HG03159 (cell line): ENCODE measurements around the gene GAA.
"Not testable (repeated sequence)": the region's sequence is repeated elsewhere in the genome, so short reads cannot be mapped to it uniquely, and the experiment has no call there.

Experiments
- ATAC-seq: cut with Tn5 transposase; IDR thresholded peaks from one replicate; pipeline ENCODE4 v1.9.1; 2021; ENCODE audit warnings: mild to moderate bottlenecking, moderate library complexity; ENCODE audit not compliant: unreplicated experiment

The GAA gene

DNA sequence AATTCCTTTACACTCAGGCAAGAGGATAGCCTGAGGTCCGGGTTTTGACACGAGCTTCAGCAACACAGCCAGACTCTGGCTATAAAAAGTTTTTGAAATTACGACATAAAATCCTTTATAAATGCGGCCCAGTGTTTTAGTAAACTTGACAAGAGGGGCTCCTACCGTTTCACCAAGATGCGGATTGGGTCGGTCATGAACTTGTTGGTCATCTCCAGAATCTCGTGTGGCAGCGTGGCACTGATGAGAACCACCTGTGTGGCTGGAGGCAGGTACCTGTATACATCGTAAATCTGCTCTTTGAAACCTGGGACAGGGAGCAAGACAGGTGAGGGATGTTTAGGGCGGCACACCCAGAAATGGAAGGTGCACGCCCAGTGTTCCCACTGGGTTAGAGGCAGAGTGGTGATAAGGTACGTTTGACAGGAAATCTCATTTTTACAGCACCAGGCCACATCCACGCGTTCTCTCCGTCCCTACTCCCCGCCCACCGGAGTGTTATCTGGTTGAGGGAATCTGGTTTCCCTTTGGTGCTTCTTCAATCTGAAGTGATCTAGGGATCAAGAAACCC, 37.6 kb downstream of the GAA start:
- no peak for ATAC-seq

DNA sequence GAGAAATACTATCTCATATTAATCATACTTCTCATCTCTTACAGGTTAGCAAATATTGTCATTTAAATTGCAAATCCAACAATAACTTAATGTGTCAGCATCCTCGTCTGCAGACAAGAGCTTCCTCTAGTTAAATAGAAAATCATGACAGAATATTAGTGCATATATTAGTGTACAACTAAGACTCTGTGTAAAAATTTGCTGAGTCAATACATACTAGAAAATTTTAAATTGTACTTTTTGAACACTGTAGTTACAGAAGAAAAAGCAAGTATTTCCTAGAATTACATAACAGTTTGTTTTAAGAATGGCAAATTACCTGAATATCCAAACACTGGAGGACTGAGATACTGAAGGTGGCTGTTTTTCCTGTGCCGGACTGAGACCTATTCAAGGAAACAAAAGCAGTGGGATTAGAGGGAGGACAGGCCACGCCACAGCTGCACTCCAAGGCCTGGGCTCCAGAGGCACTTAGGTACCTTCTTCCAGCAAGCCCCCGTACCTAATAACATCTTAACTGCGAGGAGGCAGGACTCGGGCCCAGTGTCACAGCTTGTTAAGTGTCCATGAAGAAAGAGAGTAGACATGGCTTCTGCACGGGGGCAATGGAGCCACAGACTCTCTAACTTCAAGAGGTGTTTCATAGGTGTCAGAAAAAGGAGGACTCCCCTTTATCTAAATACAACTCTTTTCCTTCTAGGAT, 40.2 kb downstream of the GAA start:
- ATAC-seq: no peak

- ATAC-seq: no peak
These were observed 41.5 kb downstream of the GAA start for GRCh38 chr17:80142929-80143328.

- no peak for ATAC-seq
These were observed 44.0 kb downstream of the GAA start for GRCh38 chr17:80145076-80146075.

DNA sequence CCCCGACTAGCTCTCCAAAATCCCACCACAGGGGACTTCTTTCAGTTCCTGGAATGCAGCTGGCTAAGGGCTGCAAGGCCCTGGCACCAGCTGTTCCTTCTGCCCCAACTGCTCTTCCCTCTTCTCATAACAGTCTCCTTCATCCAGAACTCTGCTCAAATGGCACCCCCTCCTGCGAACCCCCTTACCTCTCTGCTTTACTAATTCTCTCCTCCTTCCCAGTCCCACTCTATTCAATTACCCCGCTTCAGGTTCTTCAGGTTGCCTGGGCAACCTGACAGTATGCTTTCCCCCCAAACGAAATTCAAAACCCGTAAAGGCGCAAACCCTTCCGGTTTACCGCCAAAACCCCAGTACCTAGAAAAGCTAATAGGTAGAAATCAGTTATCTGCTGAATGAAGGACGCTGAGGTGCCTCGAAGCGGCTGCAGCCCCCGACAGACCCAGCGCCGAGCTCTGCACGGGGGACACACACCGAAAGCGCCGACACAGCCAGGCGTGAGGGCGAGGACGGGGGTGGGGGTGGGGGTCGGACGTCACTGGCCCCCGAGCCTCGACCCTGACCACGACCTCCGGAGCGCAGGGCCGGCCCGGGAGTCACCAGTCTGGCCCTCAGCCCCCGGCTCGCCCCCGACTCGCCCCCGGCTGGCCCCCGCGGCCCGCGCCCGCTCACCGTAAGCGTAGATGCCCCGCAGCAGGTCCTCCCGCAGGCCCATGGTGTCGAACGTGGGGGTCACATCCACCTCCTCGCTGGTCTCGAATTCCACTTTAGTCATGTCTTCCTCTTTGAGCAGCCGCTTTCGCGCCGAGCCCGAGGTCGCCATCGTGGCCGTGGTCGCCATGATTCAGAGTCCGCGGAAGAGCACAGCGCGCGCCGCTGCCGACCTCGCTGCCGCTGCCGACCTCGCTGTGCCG, 45.0 kb downstream of the GAA start:
- no peak for ATAC-seq

- peak; percentile 88 for ATAC-seq
These were observed 45.8 kb downstream of the GAA start, which contains the start of gene EIF4A3 for GRCh38 chr17:80147035-80147822. Gene EIF4A3, minus strand, starts transcription at chr17:80147128. Its CDS starts 167 bp downstream, at chr17:80146961.

DNA sequence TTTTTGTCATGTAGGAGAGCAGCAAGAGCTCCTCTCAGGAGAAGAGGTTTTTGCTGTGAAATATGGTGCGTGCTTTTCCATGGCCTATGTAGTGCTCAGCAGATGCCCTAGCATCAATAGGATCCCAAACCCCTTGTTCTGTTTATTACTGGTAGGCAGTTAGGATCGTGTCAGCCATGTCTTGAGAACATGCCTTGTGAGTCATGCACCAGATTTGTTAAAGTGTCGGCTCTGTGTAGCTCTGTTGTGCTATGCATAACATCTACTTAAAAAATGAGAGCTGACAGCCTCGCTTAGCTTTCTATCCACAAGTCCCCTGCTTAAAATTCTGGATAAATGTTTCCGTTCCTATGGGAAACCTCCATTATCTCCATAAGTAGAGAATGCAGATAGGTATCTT, 50.0 kb downstream of the GAA start:
- ATAC-seq: no peak

GRCh38 chr17:80152081-80152702, 50.8 kb downstream of the GAA start:
- ATAC-seq: no peak

GRCh38 chr17:80153004-80153403, 51.6 kb downstream of the GAA start:
- ATAC-seq: peak; percentile 49

GRCh38 chr17:80154166-80154565, 52.8 kb downstream of the GAA start:
- ATAC-seq: no peak

- not testable (repeated sequence) for ATAC-seq
These were observed 54.2 kb downstream of the GAA start for GRCh38 chr17:80155600-80155999.

- no peak for ATAC-seq
These were observed 57.5 kb downstream of the GAA start for GRCh38 chr17:80158846-80159245.

- ATAC-seq: no peak
These were observed 59.2 kb downstream of the GAA start for GRCh38 chr17:80160536-80160935.

- ATAC-seq: no peak
These were observed 62.0 kb downstream of the GAA start for GRCh38 chr17:80163336-80163735.

DNA sequence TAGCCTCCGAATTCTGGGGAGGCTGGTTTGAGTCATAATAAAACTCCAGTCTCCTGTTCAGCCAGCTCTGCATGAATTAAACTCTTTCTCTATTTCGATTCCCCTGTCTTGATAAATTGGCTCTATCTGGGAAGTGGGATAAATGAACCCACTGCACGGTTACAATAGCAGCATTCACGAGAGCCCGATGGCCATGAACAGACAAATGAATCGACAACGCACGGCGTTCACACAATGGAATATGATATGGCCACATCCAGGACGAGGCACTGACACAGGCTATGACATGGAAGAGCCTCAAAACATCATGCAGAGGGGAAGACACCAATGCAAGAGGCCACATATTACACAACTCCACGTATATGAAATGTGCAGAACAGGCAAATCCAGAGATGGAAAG, 62.8 kb downstream of the GAA start:
- no peak for ATAC-seq

DNA sequence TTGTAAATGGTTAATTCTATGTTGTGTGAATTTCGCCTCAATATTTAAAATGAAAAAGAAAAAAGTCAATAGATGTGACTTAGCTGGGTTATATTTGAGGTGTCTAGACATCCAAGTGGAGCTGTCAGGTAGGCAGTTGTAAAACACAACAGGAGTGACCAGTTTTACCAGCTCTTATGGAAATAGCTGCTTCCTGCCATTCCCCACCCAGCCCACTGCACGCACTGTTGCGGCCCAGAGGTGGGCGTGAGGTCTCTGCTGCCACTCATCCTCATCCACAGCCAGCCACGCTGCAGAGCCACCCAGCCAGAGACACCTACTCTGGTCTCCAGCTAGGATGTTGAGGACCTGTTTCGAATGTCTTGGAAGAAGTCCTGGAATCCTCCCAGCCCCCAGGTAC, 65.1 kb downstream of the GAA start:
- no peak for ATAC-seq

DNA sequence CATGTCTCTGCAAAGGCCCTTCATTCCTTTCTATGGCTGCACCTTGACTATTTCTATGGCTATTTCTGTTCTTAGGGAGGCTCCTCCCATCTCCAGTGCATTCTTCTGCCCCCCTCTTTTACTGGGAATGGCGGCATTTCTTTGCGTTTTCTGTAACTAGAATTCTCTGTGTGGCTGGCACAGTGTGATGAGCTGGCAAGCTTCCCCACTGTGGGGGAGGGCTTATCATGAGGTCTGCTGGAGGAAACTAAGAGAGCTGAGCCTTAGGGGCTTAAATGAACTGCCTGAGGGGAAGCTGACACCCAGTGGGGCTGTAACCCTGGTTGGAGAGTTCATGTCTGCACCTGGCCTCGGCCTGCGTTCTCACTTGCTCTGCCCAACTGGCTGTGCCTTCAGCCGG, 67.0 kb downstream of the GAA start:
- no peak for ATAC-seq

- ATAC-seq: no peak
These were observed 67.7 kb downstream of the GAA start for GRCh38 chr17:80169107-80169506.
